Measurements from ENCODE around the gene CTDSPL. TPM values are rescaled to one million over a fixed set of nuclear protein-coding genes. Genes with fewer than 3 reads are reported as not detected.

Gene CTDSPL
- total and polyA plus RNA-seq, 2 of the 13 experiments (the other 11 are each of a cell fraction or from before 2014, with no cell fraction given) = 26.1 to 142 TPM

- TF ChIP-seq RCOR2 (CRISPR knock-in tag; IDR thresholded peaks at IDR 0.05) = no peak
- peak; percentile 47; the same call in 1 of the 2 replicates for TF ChIP-seq ZNF784 (CRISPR knock-in tag; IDR thresholded peaks at IDR 0.05; ENCODE audit: borderline replicate concordance)
- no peak; the same call in 1 of the 2 replicates for TF ChIP-seq ZFP91 (CRISPR knock-in tag; IDR thresholded peaks at IDR 0.05; ENCODE audit: borderline replicate concordance)
- no peak for TF ChIP-seq BRF2 (CRISPR knock-in tag; IDR thresholded peaks at IDR 0.05)
- TF ChIP-seq NFAT5 (CRISPR knock-in tag; IDR thresholded peaks at IDR 0.05) = no peak
- no peak for TF ChIP-seq SRF (IDR thresholded peaks at IDR 0.05; ENCODE audit: low read depth, low read length)
- TF ChIP-seq, protein P1, sequence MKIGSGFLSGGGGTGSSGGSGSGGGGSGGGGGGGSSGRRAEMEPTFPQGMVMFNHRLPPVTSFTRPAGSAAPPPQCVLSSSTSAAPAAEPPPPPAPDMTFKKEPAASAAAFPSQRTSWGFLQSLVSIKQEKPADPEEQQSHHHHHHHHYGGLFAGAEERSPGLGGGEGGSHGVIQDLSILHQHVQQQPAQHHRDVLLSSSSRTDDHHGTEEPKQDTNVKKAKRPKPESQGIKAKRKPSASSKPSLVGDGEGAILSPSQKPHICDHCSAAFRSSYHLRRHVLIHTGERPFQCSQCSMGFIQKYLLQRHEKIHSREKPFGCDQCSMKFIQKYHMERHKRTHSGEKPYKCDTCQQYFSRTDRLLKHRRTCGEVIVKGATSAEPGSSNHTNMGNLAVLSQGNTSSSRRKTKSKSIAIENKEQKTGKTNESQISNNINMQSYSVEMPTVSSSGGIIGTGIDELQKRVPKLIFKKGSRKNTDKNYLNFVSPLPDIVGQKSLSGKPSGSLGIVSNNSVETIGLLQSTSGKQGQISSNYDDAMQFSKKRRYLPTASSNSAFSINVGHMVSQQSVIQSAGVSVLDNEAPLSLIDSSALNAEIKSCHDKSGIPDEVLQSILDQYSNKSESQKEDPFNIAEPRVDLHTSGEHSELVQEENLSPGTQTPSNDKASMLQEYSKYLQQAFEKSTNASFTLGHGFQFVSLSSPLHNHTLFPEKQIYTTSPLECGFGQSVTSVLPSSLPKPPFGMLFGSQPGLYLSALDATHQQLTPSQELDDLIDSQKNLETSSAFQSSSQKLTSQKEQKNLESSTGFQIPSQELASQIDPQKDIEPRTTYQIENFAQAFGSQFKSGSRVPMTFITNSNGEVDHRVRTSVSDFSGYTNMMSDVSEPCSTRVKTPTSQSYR (CRISPR knock-in tag; IDR thresholded peaks at IDR 0.05; ENCODE audit: borderline replicate concordance) = peak; percentile 58
- no peak for TF ChIP-seq ZFP82 (CRISPR knock-in tag; IDR thresholded peaks at IDR 0.05; ENCODE audit: borderline replicate concordance)
- TF ChIP-seq, protein P2, sequence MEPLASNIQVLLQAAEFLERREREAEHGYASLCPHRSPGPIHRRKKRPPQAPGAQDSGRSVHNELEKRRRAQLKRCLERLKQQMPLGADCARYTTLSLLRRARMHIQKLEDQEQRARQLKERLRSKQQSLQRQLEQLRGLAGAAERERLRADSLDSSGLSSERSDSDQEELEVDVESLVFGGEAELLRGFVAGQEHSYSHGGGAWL (CRISPR knock-in tag; IDR thresholded peaks at IDR 0.05) = no peak
- TF ChIP-seq ZNF264 (CRISPR knock-in tag; IDR thresholded peaks at IDR 0.05) = no peak
- no peak for TF ChIP-seq HIVEP1 (CRISPR knock-in tag; IDR thresholded peaks at IDR 0.05)
- TF ChIP-seq, protein P3, sequence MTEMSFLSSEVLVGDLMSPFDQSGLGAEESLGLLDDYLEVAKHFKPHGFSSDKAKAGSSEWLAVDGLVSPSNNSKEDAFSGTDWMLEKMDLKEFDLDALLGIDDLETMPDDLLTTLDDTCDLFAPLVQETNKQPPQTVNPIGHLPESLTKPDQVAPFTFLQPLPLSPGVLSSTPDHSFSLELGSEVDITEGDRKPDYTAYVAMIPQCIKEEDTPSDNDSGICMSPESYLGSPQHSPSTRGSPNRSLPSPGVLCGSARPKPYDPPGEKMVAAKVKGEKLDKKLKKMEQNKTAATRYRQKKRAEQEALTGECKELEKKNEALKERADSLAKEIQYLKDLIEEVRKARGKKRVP (CRISPR knock-in tag; IDR thresholded peaks at IDR 0.05) = no peak
- TF ChIP-seq GATAD1 (CRISPR knock-in tag; IDR thresholded peaks at IDR 0.05) = peak; percentile 39; the same call in 1 of the 2 replicates
- TF ChIP-seq SPEN (CRISPR knock-in tag; IDR thresholded peaks at IDR 0.05; ENCODE audit: low read depth) = no peak
- no peak for TF ChIP-seq ZNF225 (CRISPR knock-in tag; IDR thresholded peaks at IDR 0.05)
These were observed 681 bp downstream of the CTDSPL start (continued) for GRCh38 chr3:37862219-37862902.

Measured in HepG2 (cell line).